ENCODE results near the gene LDLRAP1.
"Not testable (repeated sequence)": the region's sequence is repeated elsewhere in the genome, so short reads cannot be mapped to it uniquely, and the experiment has no call there.

The LDLRAP1 gene

DNA sequence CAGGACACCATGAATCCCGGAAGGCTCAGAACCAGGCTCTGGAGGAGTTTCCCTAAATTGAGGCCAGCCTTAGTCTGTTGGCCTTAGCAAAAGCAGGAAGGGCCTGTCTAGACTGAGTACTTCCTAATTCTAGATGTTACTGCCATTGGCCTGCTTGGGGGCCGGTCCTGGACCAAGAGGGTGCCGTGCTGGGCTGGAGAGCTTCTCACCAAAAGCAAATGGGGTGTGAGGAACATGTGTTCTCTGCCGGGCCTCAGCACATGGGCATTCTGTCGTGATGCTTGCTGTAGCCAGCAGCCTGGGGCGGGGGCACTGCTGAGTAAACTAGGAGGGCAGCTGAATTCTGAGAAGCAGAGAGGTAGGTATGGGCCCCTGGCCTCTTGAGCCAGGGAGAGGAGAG is 37.5 kb downstream of the LDLRAP1 start:
- Mint-ChIP-seq H3K9me3 (no peaks in the 10 kb centered on the region), H3K36me3 (ENCODE audit: low read depth) (no peaks in the 10 kb centered on the region), H3K4me1 (ENCODE audit: low read depth) (peaks cover 5% of the 10 kb centered on the region), H3K27me3 (no peaks in the 10 kb centered on the region), H3K27ac (no peak overlapping the region), H3K4me3 (no peak overlapping the region)

DNA sequence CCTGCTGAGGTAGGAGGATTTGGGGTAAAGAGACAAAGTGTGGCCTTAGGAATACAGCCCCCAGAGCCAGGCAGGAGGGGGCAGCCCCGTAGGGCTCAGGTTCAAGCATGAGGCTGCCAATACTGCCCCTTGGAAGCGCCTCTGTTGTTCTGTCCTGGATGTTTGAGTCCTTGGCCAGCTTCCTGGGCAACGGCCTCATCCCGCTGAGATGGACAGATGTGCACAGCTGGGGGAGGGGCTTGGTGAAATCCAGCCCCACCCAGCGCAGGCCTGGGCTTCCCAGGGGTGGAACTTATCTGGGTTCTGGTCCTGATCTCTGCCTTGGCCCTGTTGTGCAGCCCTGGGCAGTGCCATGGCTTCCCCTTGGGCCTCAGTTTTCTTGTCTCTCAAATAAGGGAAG is 38.4 kb downstream of the LDLRAP1 start:
- H3K4me3 Mint-ChIP-seq, result no peak overlapping the region
- H3K27me3 Mint-ChIP-seq, result no peaks in the 10 kb centered on the region
- H3K36me3 Mint-ChIP-seq (ENCODE audit: low read depth), result no peaks in the 10 kb centered on the region
- peaks cover 5% of the 10 kb centered on the region for H3K4me1 Mint-ChIP-seq (ENCODE audit: low read depth)
- no peaks in the 10 kb centered on the region for H3K9me3 Mint-ChIP-seq
- no peak overlapping the region for H3K27ac Mint-ChIP-seq

DNA sequence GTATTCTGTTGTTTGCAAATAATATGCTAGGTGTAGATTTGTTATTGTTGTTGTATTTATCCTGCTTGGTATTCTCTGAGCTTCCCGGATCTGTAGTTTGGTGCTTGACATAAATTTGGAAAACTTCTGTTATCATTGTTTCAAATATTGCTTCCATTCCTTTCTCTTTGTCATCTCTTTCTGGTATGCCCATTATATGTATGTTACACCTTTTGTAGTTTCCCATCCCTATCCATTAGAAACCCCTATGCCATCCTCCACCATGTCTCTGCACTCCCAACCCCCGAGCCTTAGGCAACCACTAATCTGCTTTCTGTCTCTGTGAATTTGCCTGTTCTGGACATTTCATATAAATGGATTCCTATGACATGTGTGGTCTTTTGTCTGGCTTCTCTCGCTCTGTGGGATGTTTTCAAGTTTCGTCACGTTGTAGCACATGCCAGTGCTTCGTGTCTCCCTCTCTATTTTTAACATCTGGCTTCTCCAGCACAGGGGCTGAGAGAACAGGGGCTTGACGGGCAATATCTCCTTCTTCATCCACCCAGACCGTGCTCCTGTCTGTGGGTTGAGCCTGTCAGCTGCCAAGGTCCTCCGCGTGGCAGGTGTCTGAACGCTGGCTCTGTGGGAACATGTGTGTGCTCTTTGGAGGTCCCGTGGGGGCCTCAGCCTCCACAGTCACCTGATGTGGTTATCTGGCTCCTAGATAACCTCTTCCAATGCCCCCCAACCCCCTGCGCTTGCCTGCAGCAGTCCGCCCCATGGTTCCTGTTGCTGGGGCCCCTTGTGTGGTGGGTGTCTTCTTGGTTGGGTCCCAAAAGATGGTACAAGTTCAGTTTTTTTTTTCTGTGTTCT is 40.3 kb downstream of the LDLRAP1 start:
- H3K36me3 Mint-ChIP-seq (ENCODE audit: low read depth), result no peaks in the 10 kb centered on the region
- H3K27me3 Mint-ChIP-seq, result no peaks in the 10 kb centered on the region
- no peak overlapping the region for H3K27ac Mint-ChIP-seq
- peaks cover 9% of the 10 kb centered on the region for H3K4me1 Mint-ChIP-seq (ENCODE audit: low read depth)
- no peak overlapping the region for H3K4me3 Mint-ChIP-seq
- no peaks in the 10 kb centered on the region for H3K9me3 Mint-ChIP-seq

DNA sequence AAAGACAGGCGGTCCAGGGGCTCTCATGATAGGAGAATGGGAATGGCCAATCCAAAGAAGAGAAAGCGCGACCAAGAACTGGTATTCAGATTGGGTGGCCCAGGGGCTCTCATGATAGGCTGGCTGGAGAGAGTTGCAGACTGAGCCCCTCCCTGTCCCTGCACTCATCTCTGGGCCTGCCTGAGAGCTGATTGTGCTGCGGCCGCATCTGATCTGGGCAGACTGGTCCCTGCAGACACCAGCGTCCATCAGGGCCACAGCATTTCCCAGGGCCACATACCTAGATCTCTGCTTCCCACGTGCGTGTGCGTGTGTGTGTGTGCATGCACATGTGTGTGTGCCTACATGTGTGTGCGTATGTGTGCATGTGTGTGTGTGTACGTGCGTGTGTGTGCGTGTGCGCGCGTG is 42.8 kb downstream of the LDLRAP1 start:
- peaks cover 16% of the 10 kb centered on the region for H3K4me1 Mint-ChIP-seq (ENCODE audit: low read depth)
- no peak overlapping the region for H3K27ac Mint-ChIP-seq
- H3K27me3 Mint-ChIP-seq, result no peaks in the 10 kb centered on the region
- H3K4me3 Mint-ChIP-seq, result no peak overlapping the region
- H3K9me3 Mint-ChIP-seq, result no peaks in the 10 kb centered on the region
- no peaks in the 10 kb centered on the region for H3K36me3 Mint-ChIP-seq (ENCODE audit: low read depth)

DNA sequence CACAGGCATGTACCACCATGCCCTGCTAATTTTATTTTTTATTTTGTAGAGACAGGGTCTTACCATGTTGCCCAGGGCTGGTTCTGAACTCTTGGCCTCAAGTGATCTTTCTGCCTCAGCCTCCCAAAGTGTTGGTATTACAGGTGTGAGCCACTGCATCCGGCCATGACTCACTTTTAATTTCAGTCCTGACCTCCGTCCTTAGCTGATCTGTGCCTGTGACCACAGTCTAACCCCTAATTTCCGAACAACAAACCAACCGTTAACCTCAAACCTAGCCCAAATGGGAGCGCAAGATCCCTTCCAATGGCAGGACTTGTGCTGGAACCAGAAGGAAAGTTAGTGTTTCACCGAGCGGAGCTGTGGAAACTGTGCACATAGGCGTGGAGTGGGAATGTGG is 43.9 kb downstream of the LDLRAP1 start:
- H3K36me3 Mint-ChIP-seq (ENCODE audit: low read depth), result no peaks in the 10 kb centered on the region
- H3K27ac Mint-ChIP-seq, result no peak overlapping the region
- peaks cover 16% of the 10 kb centered on the region for H3K4me1 Mint-ChIP-seq (ENCODE audit: low read depth)
- H3K9me3 Mint-ChIP-seq, result no peaks in the 10 kb centered on the region
- H3K27me3 Mint-ChIP-seq, result no peaks in the 10 kb centered on the region
- no peak overlapping the region for H3K4me3 Mint-ChIP-seq

DNA sequence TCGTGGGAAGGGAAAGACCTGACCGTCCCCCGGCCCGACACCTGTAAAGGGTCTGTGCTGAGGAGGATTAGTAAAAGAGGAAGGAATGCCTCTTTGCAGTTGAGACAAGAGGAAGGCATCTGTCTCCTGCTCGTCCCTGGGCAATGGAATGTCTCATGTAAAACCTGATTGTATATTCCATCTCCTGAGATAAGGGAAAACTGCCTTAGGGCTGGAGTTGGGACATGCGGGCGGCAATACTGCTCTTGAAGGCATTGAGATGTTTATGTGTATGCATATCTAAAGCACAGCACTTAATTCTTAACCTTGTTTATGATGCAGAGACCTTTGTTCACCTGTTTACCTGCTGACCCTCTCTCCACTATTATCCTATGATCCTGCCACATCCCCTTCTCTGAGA is 44.8 kb downstream of the LDLRAP1 start:
- H3K4me3 Mint-ChIP-seq; H3K36me3 Mint-ChIP-seq (ENCODE audit: low read depth); H3K27me3 Mint-ChIP-seq; H3K9me3 Mint-ChIP-seq; H3K27ac Mint-ChIP-seq: not testable (repeated sequence)
- peaks cover 16% of the 10 kb centered on the region for H3K4me1 Mint-ChIP-seq (ENCODE audit: low read depth)

DNA sequence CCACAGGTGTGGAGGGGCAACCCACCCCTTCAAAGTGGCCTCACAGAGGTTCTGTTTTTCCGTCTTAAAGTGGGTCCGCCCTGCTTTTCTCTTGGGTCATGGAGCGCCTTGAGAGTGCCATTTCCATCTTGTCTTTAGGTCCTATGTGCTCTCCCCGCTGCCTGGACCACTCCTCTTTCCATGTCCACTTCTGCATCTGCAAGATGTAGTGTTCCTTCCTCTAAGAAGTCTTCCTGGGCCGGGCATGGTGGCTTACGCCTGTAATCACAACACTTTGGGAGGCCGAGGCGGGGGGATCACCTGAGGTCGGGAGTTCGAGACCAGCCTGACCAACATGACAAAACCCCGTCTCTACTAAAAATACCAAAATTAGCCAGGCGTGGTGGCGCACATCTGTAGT is 45.4 kb downstream of the LDLRAP1 start:
- H3K4me3 Mint-ChIP-seq; H3K27me3 Mint-ChIP-seq; H3K9me3 Mint-ChIP-seq; H3K36me3 Mint-ChIP-seq (ENCODE audit: low read depth); H3K27ac Mint-ChIP-seq: not testable (repeated sequence)
- peaks cover 16% of the 10 kb centered on the region for H3K4me1 Mint-ChIP-seq (ENCODE audit: low read depth)

DNA sequence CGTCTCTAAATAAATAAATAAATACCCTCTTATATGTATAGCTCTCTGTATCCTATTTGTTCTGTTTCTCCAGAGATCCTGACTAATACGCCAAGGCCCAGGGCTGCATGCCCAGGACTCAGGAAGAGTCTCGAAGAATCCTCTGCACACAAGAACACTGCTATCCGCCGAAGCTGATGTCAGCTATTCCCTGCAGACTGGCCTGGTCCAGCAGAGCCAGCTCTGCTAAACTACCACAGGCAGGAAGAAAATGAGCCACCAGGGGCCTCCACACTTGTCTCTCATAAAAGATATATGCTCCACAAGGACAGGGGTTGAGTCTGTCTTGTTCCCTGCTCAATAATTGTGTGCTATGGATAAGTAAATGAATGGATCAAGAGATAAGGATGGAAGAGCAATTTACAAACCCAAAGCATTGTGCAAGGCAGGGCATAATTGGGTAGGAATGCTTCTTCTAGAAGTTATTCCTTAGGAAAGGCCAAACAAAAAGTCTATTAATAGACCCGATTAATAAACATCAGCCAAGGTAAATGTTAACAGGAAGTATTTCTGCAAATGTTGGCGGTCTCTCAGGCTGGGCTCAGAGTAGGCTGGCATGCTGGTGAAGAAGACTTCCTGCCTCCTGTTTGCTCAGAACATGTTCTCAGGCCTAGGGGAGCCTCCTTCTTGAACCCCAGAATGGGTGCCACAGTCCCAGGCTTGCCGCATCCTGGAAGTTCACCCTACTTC is 46.9 kb downstream of the LDLRAP1 start:
- Mint-ChIP-seq H3K27ac (no peak overlapping the region), H3K27me3 (peaks cover 7% of the 10 kb centered on the region)

DNA sequence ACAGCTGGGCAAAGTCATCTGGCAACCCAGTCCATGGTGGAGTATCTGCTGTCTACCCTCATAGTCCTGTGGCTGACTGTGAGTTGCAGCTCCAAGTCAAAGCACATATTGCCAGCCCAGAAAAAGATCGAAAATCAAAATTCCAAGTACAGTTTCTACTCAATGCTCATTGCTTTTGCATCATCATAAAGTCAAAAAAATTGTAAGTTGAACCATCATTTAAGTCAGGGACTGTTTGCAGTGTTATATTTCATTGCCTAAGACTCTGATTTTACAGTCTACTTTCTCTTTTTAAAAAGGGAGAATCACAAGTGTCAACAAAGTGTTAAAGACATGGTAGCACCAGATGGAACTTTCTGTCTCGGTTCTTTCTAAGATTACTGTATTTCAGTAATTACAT is 50.5 kb downstream of the LDLRAP1 start:
- Mint-ChIP-seq H3K9me3 (peaks cover 1% of the 10 kb centered on the region), H3K36me3 (ENCODE audit: low read depth) (no peaks in the 10 kb centered on the region), H3K4me1 (ENCODE audit: low read depth) (peaks cover 7% of the 10 kb centered on the region), H3K27me3 (peaks cover 7% of the 10 kb centered on the region), H3K27ac (no peak overlapping the region), H3K4me3 (no peak overlapping the region)

More for the DNA sequence above, 46.9 kb downstream of the LDLRAP1 start:
- Mint-ChIP-seq H3K36me3 (ENCODE audit: low read depth) (no peaks in the 10 kb centered on the region), H3K9me3 (no peaks in the 10 kb centered on the region), H3K4me1 (ENCODE audit: low read depth) (peaks cover 11% of the 10 kb centered on the region), H3K4me3 (no peak overlapping the region)

DNA sequence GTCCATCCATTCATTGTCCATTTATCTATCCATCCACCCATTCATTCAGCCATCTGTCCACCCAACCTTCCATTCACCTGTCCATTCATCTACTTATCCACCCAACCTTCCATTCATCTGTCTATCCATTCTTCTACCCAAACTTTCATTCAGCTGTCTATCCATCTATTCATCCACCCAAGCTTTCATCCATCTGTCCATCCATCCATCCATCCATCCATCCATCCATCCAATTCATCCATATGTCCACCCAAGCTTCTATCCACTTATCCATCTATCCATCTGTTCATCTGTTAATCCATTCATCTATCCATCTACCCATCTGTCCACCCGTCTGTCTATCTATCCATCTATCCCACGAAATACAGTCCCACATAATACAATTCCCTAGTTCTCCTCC is 51.6 kb downstream of the LDLRAP1 start:
- Mint-ChIP-seq H3K27me3 (peaks cover 7% of the 10 kb centered on the region), H3K4me1 (ENCODE audit: low read depth) (peaks cover 7% of the 10 kb centered on the region), H3K9me3 (peaks cover 4% of the 10 kb centered on the region), H3K36me3 (ENCODE audit: low read depth) (no peaks in the 10 kb centered on the region), H3K4me3 (no peak overlapping the region), H3K27ac (no peak overlapping the region)

DNA sequence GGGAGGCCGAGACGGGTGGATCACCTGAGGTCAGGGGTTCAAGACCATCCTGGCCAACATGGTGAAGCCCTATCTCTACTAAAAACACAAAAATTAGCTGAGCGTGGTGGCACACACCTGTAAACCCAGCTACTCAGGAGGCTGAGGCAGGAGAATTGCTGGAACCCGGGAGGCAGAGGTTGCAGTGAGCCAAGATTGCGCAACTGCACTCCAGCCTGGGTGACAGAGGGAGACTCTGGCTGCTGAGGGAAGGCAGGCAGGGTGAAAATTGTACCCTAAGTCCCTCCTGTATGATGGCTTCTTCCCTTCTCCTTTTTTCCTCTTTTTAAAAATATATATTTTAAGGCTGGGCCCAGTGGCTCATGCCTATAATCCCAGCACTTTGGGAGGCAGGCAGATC is 53.2 kb downstream of the LDLRAP1 start:
- peaks cover 11% of the 10 kb centered on the region for H3K27me3 Mint-ChIP-seq
- H3K9me3 Mint-ChIP-seq; H3K27ac Mint-ChIP-seq; H3K4me3 Mint-ChIP-seq; H3K4me1 Mint-ChIP-seq (ENCODE audit: low read depth); H3K36me3 Mint-ChIP-seq (ENCODE audit: low read depth): not testable (repeated sequence)

DNA sequence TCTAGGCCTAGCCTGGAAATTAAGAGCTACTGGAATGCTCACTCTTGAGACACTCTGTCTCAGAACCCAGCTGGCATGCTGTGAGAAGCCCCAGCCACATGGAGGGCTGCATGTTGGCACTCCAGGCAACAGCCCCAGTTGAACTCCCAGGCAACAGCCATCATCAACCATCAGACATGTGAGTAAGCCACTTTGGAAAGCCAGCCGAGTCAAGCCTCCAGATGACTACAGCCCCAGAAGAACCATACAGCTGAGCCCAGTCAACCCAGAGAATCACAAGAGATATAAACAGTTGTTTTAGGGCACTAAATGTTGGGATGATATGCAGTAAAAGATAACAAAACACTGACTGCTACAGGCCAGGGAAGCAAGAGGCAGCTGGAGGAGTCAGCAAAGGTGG is 55.5 kb downstream of the LDLRAP1 start:
- Mint-ChIP-seq H3K4me1 (ENCODE audit: low read depth) (no peaks in the 10 kb centered on the region), H3K27ac (no peak overlapping the region), H3K36me3 (ENCODE audit: low read depth) (no peaks in the 10 kb centered on the region), H3K9me3 (peaks cover 4% of the 10 kb centered on the region), H3K4me3 (no peak overlapping the region), H3K27me3 (peaks cover 13% of the 10 kb centered on the region)

DNA sequence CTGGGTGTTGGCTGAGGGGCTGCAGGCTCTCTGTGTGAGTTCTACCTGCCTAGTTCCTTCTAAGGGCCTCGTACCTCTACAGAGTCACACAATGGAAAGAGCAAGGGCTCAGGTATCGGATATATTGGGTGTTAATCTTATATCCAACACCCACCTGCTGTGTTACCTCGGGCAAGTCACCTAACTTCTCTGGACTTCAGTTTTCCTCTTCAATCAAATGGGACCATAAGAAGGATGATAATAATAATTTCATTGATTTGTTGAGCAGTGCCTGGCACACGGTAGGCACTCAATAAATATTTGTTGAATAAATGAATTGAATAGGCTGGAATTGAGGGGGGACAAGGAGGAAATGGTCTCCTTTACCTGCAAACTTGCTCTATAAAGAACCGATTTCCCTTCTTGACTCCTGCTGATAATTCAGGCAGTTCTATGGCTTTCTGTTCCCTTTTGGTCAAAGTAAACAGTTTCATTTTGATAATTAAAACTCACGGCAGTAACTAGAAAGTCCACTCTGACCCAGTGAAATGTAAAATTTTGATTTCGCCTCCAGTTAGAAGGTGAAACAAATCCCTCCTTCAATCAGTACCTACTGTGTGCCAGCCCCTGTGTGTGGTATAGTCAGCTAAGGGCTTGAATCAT is 56.7 kb downstream of the LDLRAP1 start:
- Mint-ChIP-seq H3K27ac (no peak overlapping the region), H3K9me3 (peaks cover 4% of the 10 kb centered on the region), H3K36me3 (ENCODE audit: low read depth) (no peaks in the 10 kb centered on the region), H3K4me3 (no peak overlapping the region), H3K4me1 (ENCODE audit: low read depth) (no peaks in the 10 kb centered on the region), H3K27me3 (peaks cover 6% of the 10 kb centered on the region)

DNA sequence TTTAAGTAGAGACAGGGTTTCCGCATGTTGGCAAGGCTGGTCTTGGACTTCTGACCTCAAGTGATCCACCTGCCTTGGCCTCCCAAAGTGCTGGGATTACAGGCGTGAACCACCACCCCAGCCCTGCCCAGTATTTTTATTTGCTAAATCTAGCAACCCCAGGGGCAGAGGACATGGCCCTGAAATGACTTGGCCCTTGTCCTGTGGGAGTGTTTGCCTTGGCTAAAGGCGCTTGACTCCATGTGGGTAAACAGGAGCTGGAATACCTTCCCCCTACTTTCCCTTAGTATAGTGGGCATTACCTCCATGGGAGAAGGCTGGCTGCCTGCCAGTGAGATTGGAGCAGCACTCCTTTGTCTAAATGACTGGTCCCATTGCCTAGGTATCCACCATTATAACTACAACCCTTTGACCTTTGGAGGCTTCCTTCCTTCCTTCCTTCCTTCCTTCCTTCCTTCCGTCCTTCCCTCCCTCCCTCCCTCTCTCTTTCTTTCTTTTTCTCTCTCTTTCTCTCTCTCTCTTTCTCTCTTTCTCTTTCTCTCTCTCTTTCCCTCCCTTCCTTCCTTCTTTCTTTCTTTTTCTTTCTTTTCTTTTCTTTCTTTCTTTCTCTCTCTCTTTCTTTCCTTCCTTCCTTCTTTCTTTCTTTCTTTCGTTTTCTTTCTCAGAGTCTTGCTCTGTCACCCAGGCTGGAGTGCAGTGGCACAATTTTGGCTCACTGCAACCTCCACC is 57.7 kb downstream of the LDLRAP1 start:
- H3K4me3 Mint-ChIP-seq; H3K36me3 Mint-ChIP-seq (ENCODE audit: low read depth); H3K27ac Mint-ChIP-seq; H3K27me3 Mint-ChIP-seq; H3K9me3 Mint-ChIP-seq; H3K4me1 Mint-ChIP-seq (ENCODE audit: low read depth): not testable (repeated sequence)
